Measurements from ENCODE around the gene FASTKD1.
A peak's percentile ranks its signal among the peaks of the same experiment; 100 is the strongest.
"Not testable (repeated sequence)": the region's sequence is repeated elsewhere in the genome, so short reads cannot be mapped to it uniquely, and the experiment has no call there.

Gene FASTKD1

GRCh38 chr2:169573160-169573973 lies at the start of gene FASTKD1:
Gene FASTKD1 (minus strand): TSS chr2:169573865. CDS start chr2:169572029, 1,836 bp downstream.
- DNase-seq: peak; percentile 49 to 66 (median 58)

- DNase-seq: no peak
These were observed 49.6 kb upstream of the FASTKD1 start for GRCh38 chr2:169623235-169623634.

GRCh38 chr2:169620509-169620908 lies 46.8 kb upstream of the FASTKD1 start:
- DNase-seq: no peak

GRCh38 chr2:169619946-169620345 lies 46.3 kb upstream of the FASTKD1 start:
- DNase-seq: no peak

- not testable (repeated sequence) for DNase-seq
These were observed 42.3 kb upstream of the FASTKD1 start for GRCh38 chr2:169615982-169616381.

- no peak for DNase-seq
These were observed 40.2 kb upstream of the FASTKD1 start for GRCh38 chr2:169613876-169614275.

- no peak for DNase-seq
These were observed 35.6 kb upstream of the FASTKD1 start for GRCh38 chr2:169609264-169609663.

GRCh38 chr2:169599568-169599967 lies 25.9 kb upstream of the FASTKD1 start:
- DNase-seq: no peak

GRCh38 chr2:169598982-169599381 lies 25.3 kb upstream of the FASTKD1 start:
- DNase-seq: no peak

GRCh38 chr2:169596546-169596945 lies 22.9 kb upstream of the FASTKD1 start:
- not testable (repeated sequence) for DNase-seq

GRCh38 chr2:169590804-169591203 lies 17.1 kb upstream of the FASTKD1 start:
- no peak for DNase-seq

- no peak for DNase-seq
These were observed 12.0 kb upstream of the FASTKD1 start for GRCh38 chr2:169585673-169586072.

- DNase-seq: peak; percentile 60 to 73 (median 66)
These were observed 10.6 kb upstream of the FASTKD1 start, which contains the start of gene PPIG for GRCh38 chr2:169584005-169584877. Gene PPIG (plus strand): TSS chr2:169584351. CDS start chr2:169604042, 19,691 bp downstream.

GRCh38 chr2:169583518-169583917 lies 9.9 kb upstream of the FASTKD1 start:
- no peak for DNase-seq

GRCh38 chr2:169582552-169583266 lies 9.0 kb upstream of the FASTKD1 start:
- DNase-seq: not testable (repeated sequence)

- DNase-seq: no peak
These were observed 5.4 kb upstream of the FASTKD1 start for GRCh38 chr2:169579044-169579443.

- not testable (repeated sequence) for DNase-seq
These were observed 1.6 kb upstream of the FASTKD1 start for GRCh38 chr2:169575264-169575663.

GRCh38 chr2:169574539-169574938 lies 874 bp upstream of the FASTKD1 start:
- DNase-seq: not testable (repeated sequence)

- DNase-seq: no peak
These were observed 272 bp upstream of the FASTKD1 start for GRCh38 chr2:169573974-169574299.

GRCh38 chr2:169572821-169573159 lies 875 bp downstream of the FASTKD1 start:
- no peak for DNase-seq

GRCh38 chr2:169572189-169572588 lies 1.5 kb downstream of the FASTKD1 start:
- no peak for DNase-seq

GRCh38 chr2:169571571-169571970 lies 2.1 kb downstream of the FASTKD1 start:
- DNase-seq: no peak

GRCh38 chr2:169570752-169571151 lies 2.9 kb downstream of the FASTKD1 start:
- not testable (repeated sequence) for DNase-seq

Measured in activated naive CD4-positive, alpha-beta T cell (primary cell).